HG03378 (cell line): ENCODE data around the gene SCAMP3.

Experiments used
- ATAC-seq: cut with Tn5 transposase; IDR thresholded peaks from one replicate; pipeline ENCODE4 v1.9.1; 2021; ENCODE audit warnings: mild to moderate bottlenecking, moderate library complexity; ENCODE audit not compliant: unreplicated experiment

The SCAMP3 gene

GRCh38 chr1:155207806-155208540 is 54.2 kb downstream of the SCAMP3 start, which contains the start of gene THBS3:
TSS of gene THBS3 (minus strand) at chr1:155207897. CDS start at chr1:155207876, 21 bp downstream.
- no peak for ATAC-seq

GRCh38 chr1:155206891-155207805 is 55.0 kb downstream of the SCAMP3 start:
- ATAC-seq = peak; percentile 36
